ENCODE measurements around the gene ZNF555. TPM values are rescaled to one million over a fixed set of nuclear protein-coding genes. Genes with fewer than 3 reads are reported as not detected.

The ZNF555 gene
- total and polyA plus RNA-seq, 2 of the 13 experiments (the other 11 are each of a cell fraction or from before 2014, with no cell fraction given): 5.0 to 8.0 TPM

- no peak for TF ChIP-seq ZBTB4 (CRISPR knock-in tag; IDR thresholded peaks at IDR 0.05; ENCODE audit: borderline replicate concordance)
- TF ChIP-seq PATZ1 (CRISPR knock-in tag; IDR thresholded peaks at IDR 0.05): no peak
- no peak for TF ChIP-seq ZNF646 (CRISPR knock-in tag; IDR thresholded peaks at IDR 0.05)
- TF ChIP-seq TFDP1 (CRISPR knock-in tag; IDR thresholded peaks at IDR 0.05; ENCODE audit: borderline replicate concordance): no peak
- TF ChIP-seq ATF5 (CRISPR knock-in tag; IDR thresholded peaks at IDR 0.05; ENCODE audit: low read depth): no peak
- TF ChIP-seq PHF5A (CRISPR knock-in tag; IDR thresholded peaks at IDR 0.05; ENCODE audit: low read depth, unreplicated experiment): no peak
- TF ChIP-seq ZFP62 (CRISPR knock-in tag; IDR thresholded peaks at IDR 0.05): no peak
- no peak for TF ChIP-seq ZNF746 (CRISPR knock-in tag; IDR thresholded peaks at IDR 0.05)
- TF ChIP-seq ZSCAN25 (CRISPR knock-in tag; IDR thresholded peaks at IDR 0.05): no peak
- no peak for TF ChIP-seq KDM6A (CRISPR knock-in tag; IDR thresholded peaks at IDR 0.05; ENCODE audit: low read depth)
- TF ChIP-seq GATAD1 (CRISPR knock-in tag; IDR thresholded peaks at IDR 0.05): no peak
- TF ChIP-seq ZNF333 (CRISPR knock-in tag; IDR thresholded peaks at IDR 0.05; ENCODE audit: borderline replicate concordance): no peak
- no peak for TF ChIP-seq ZNF205 (CRISPR knock-in tag; IDR thresholded peaks at IDR 0.05)
Observed at GRCh38 chr19:2802826-2803225, 38.4 kb upstream of the ZNF555 start (continued).
